SK-N-MC (cell line): Measurements from ENCODE around the gene INSYN2B.

Experiments
- EZH2 ChIP-seq: fragments of 200-600 bp; sonication (generic); IDR thresholded peaks from one replicate; pipeline ENCODE4 v1.6.1; 2017; ENCODE audit warnings: antibody characterized with exemption
- POLR2AphosphoS5 ChIP-seq: IDR thresholded peaks from 2 replicates; pipeline ENCODE4 v1.6.1; 2012; ENCODE audit warnings: mild to moderate bottlenecking, low read depth, low read length, borderline replicate concordance

GRCh38 chr5:169886677-169887076 is 93.6 kb downstream of the INSYN2B start:
- TF ChIP-seq EZH2 (no peak), POLR2AphosphoS5 (no peak)
